CD4-positive, CD25-positive, alpha-beta regulatory T cell (primary cell): ENCODE results near the gene NCDN. TPM values are rescaled to one million over a fixed set of nuclear protein-coding genes. Genes with fewer than 3 reads are reported as not detected.

Experiments
- ATAC-seq, 2 donors: fragments of 150-1000 bp; cut with Tn5 transposase; one replicate each; pipeline ENCODE4 v1.10.0; 2021; ENCODE audit warnings: low read depth in 2 of 2, moderate number of reproducible peaks in 2 of 2, moderate library complexity in 1 of 2
- DNase-seq, 3 donors: peaks; one replicate each; pipeline versions ENCODE4 v3.0.0 to v3.0.0-alpha.2; 2012 to 2022; ENCODE audit warnings: mixed read lengths in 1 of 3
- H3K27ac ChIP-seq: one replicate; pipeline ENCODE4 v1.7.0; 2013; ENCODE audit warnings: mild to moderate bottlenecking, low read length; ENCODE audit not compliant: insufficient read depth, poor library complexity, severe bottlenecking
- H3K27me3 ChIP-seq: one replicate; pipeline ENCODE4 v1.7.0; 2013; ENCODE audit warnings: low read length; ENCODE audit not compliant: control insufficient read depth, insufficient read depth
- H3K36me3 ChIP-seq: one replicate; pipeline ENCODE4 v1.7.0; 2013; ENCODE audit warnings: mild to moderate bottlenecking, low read length, moderate library complexity; ENCODE audit not compliant: control insufficient read depth, insufficient read depth
- H3K4me1 ChIP-seq: 2 replicates; pipeline ENCODE4 v1.7.0; 2013; ENCODE audit warnings: mild to moderate bottlenecking, low read length; ENCODE audit not compliant: insufficient read depth, control insufficient read depth, poor library complexity, severe bottlenecking
- H3K4me3 ChIP-seq: one replicate; pipeline ENCODE4 v1.7.0; 2013; ENCODE audit warnings: low read depth, mild to moderate bottlenecking, low read length, moderate library complexity
- H3K9me3 ChIP-seq, 2 experiments: 1 replicate in 1 of 2; 2 replicates in 1 of 2; pipeline ENCODE4 v1.7.0; 2013; ENCODE audit warnings: low read length in 2 of 2, mild to moderate bottlenecking in 1 of 2, moderate library complexity in 1 of 2; ENCODE audit not compliant: control insufficient read depth in 2 of 2
- H3K27ac Mint-ChIP-seq, 3 donors: one replicate each; pipeline ENCODE4 v1.8.0; 2020 to 2022; ENCODE audit warnings: mild to moderate bottlenecking in 3 of 3, mixed read lengths in 3 of 3, moderate library complexity in 2 of 3
- H3K27me3 Mint-ChIP-seq: one replicate; pipeline ENCODE4 v1.8.0; 2022; ENCODE audit warnings: mild to moderate bottlenecking, mixed read lengths
- H3K36me3 Mint-ChIP-seq: one replicate; pipeline ENCODE4 v1.8.0; 2020; ENCODE audit warnings: mixed read lengths
- H3K4me1 Mint-ChIP-seq, 4 donors: one replicate each; pipeline ENCODE4 v1.8.0; 2020 to 2022; ENCODE audit warnings: mixed read lengths in 4 of 4, mild to moderate bottlenecking in 1 of 4
- H3K4me3 Mint-ChIP-seq, 4 donors: one replicate each; pipeline ENCODE4 v1.8.0; 2020 to 2022; ENCODE audit warnings: mild to moderate bottlenecking in 4 of 4, mixed read lengths in 4 of 4, moderate library complexity in 3 of 4
- H3K9me3 Mint-ChIP-seq, 7 donors: one replicate each; pipeline ENCODE4 v1.8.0; 2020 to 2022; ENCODE audit warnings: mixed read lengths in 7 of 7, mild to moderate bottlenecking in 3 of 7, moderate library complexity in 2 of 7
- polyA plus RNA-seq, 4 donors: library from polyadenylated mRNA; unstranded; fragments of 300-500 nt; fragmentation: Illumina TruSeq; gene quantifications; one replicate each; pipeline ENCODE4 v1.2.3, GENCODE V29; 2021
- total RNA-seq: library from RNA; stranded (reverse); gene quantifications from one replicate; pipeline ENCODE4 v1.2.3, GENCODE V29; 2022

The NCDN gene
- total and polyA plus RNA-seq, 5 donors from 2014 or later, result 5.5 to 28.7 (median 11.0) TPM

DNA sequence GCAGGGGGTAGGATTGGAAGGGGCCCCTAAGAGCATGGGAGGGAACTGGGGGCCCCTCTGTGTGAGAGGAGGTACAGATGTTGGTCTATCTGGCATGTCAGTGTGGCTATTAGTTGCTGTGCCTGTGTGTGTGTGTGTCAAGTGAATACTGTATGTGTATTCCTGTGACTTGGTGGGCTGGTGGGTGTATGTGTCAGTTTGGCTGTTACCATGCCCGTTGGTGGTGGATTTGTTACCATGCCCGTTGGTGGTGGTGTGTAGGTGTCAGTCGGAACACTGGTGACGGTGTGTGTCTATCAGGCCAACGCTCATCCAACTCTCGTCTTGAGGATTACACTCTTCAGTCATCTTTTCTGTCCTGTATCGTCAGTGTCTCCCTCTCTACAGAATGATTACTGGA is 38.1 kb downstream of the NCDN start:
- H3K27ac Mint-ChIP-seq, result no peak overlapping the region
- Histone ChIP-seq H3K4me1 (no peaks in the 10 kb centered on the region), H3K27me3 (no peaks in the 10 kb centered on the region), H3K9me3 (no peaks in the 10 kb centered on the region), H3K27ac (no peak overlapping the region), H3K36me3 (peaks cover 23% of the 10 kb centered on the region), H3K4me3 (no peak overlapping the region)
- no peaks in the 10 kb centered on the region for H3K9me3 Mint-ChIP-seq
- no peaks in the 10 kb centered on the region for H3K27me3 Mint-ChIP-seq
- DNase-seq, result no peak
- peaks cover 0 to 11% (median 5%) of the 10 kb centered on the region in 4 donors for H3K4me1 Mint-ChIP-seq
- H3K4me3 Mint-ChIP-seq, result no peak overlapping the region
- ATAC-seq, result no peak
- peaks cover 16% of the 10 kb centered on the region for H3K36me3 Mint-ChIP-seq

DNA sequence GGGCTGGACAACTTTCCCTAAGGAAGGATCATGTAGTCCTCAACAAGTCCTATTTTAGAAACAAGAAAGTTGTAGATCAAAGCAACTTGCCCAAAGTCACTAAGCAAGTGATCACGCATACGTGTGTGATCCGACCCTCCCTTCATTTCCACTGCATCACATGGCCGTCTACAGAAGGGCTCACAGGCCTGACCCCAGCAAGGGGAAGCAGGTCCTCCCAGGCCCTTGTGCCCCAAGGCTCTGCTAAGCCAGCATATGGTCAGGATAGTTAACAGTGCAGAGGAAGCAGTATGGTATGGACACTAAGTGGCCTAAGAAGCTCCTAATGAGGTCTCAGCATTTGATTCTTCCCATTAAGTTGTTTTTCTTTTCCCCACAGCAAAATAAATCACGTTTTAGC is 40.3 kb downstream of the NCDN start:
- ATAC-seq, result no peak
- Histone ChIP-seq H3K36me3 (peaks cover 32% of the 10 kb centered on the region), H3K9me3 (no peaks in the 10 kb centered on the region), H3K4me3 (no peak overlapping the region), H3K27me3 (no peaks in the 10 kb centered on the region), H3K27ac (no peak overlapping the region), H3K4me1 (no peaks in the 10 kb centered on the region)
- no peak overlapping the region for H3K4me3 Mint-ChIP-seq
- peaks cover 8% of the 10 kb centered on the region for H3K36me3 Mint-ChIP-seq
- peaks cover 0 to 11% (median 2%) of the 10 kb centered on the region in 4 donors for H3K4me1 Mint-ChIP-seq
- DNase-seq, result no peak
- H3K27ac Mint-ChIP-seq, result no peak overlapping the region
- no peaks in the 10 kb centered on the region for H3K9me3 Mint-ChIP-seq
- no peaks in the 10 kb centered on the region for H3K27me3 Mint-ChIP-seq

DNA sequence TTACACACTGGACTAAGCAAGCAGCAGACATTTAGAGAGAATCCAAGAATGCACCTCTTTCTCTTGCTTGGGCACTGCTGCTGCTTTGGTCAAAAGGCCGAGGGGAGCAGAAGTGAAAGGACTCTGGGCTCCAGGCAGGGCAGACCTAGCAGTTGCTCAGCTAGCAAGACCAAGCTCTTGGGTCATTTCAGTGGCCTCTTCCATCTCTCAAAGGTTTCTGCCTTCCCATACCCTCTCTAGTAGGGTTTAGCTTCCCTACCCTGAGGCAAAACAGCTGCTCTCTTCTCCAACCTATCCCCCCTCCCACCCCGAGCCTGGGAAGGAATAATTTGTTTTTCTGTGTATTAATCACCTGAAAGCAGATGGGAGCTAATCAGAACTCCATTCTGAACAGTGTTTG is 41.3 kb downstream of the NCDN start:
- Histone ChIP-seq H3K36me3 (peaks cover 42% of the 10 kb centered on the region), H3K27ac (no peak overlapping the region), H3K9me3 (no peaks in the 10 kb centered on the region), H3K4me3 (no peak overlapping the region), H3K27me3 (no peaks in the 10 kb centered on the region), H3K4me1 (no peaks in the 10 kb centered on the region)
- ATAC-seq, result no peak
- Mint-ChIP-seq H3K27ac (peak overlapping the region in 1 of 3 donors; percentile 69), H3K4me3 (no peak overlapping the region), H3K9me3 (no peaks in the 10 kb centered on the region), H3K36me3 (peaks cover 14% of the 10 kb centered on the region), H3K4me1 (peaks cover 0 to 7% (median 1%) of the 10 kb centered on the region in 4 donors), H3K27me3 (no peaks in the 10 kb centered on the region)
- DNase-seq, result no peak

DNA sequence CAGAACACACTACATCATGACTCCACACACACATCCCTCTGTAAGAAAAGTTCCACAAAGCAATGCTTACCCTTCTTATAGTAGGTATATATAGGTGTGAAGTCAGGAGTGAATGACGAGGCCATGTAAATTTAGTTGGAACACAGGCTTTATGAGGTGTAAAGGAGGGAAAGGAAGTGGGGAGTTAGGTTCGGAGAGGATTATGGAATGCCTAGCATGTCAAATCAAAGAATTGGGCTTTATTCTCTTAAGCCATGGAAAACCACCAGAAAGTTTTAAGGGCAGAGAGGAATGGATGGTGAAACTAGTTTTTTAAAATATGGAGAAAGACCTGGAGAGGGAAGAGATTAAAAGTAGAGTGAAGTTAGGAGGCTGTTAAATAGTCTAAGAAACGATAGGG is 41.8 kb downstream of the NCDN start:
- no peaks in the 10 kb centered on the region for H3K9me3 Mint-ChIP-seq
- H3K4me1 Mint-ChIP-seq, result peaks cover 0 to 6% (median 1%) of the 10 kb centered on the region in 4 donors
- H3K4me3 Mint-ChIP-seq, result no peak overlapping the region
- DNase-seq (no peak), ATAC-seq (no peak)
- H3K36me3 ChIP-seq, result peaks cover 47% of the 10 kb centered on the region
- H3K4me1 ChIP-seq, result no peaks in the 10 kb centered on the region
- H3K27ac ChIP-seq, result no peak overlapping the region
- no peaks in the 10 kb centered on the region for H3K9me3 ChIP-seq
- H3K36me3 Mint-ChIP-seq, result peaks cover 19% of the 10 kb centered on the region
- H3K27me3 ChIP-seq, result no peaks in the 10 kb centered on the region
- peak overlapping the region in 2 of 3 donors; percentile 21 to 69 for H3K27ac Mint-ChIP-seq
- no peaks in the 10 kb centered on the region for H3K27me3 Mint-ChIP-seq
- H3K4me3 ChIP-seq, result no peak overlapping the region

DNA sequence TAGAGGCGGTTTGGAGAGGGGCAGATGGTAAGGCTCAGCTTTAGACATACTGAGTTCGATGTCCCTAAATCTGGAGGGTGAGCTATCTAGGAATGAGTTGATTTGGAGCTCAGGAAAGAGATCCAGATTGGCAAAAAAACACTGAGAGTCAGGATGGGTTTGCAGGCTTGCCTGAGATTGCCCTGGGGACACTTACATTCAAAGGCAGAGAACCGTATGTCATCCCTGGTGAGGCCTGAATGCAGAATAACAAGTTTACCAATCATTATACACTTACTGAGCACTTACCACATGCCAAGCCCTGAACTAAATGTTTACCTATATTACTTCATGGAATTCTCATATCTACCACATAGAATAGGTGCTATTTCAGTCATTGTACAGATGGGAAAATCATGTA is 43.0 kb downstream of the NCDN start:
- H3K4me1 ChIP-seq, result no peaks in the 10 kb centered on the region
- Mint-ChIP-seq H3K9me3 (no peaks in the 10 kb centered on the region), H3K4me1 (peaks cover 0 to 6% (median 1%) of the 10 kb centered on the region in 4 donors), H3K4me3 (no peak overlapping the region), H3K36me3 (peaks cover 19% of the 10 kb centered on the region), H3K27me3 (no peaks in the 10 kb centered on the region), H3K27ac (peak overlapping the region in 1 of 3 donors; percentile 21)
- ATAC-seq (no peak), DNase-seq (no peak)
- peaks cover 58% of the 10 kb centered on the region for H3K36me3 ChIP-seq
- H3K27me3 ChIP-seq, result no peaks in the 10 kb centered on the region
- no peak overlapping the region for H3K27ac ChIP-seq
- H3K4me3 ChIP-seq, result no peak overlapping the region
- no peaks in the 10 kb centered on the region for H3K9me3 ChIP-seq

DNA sequence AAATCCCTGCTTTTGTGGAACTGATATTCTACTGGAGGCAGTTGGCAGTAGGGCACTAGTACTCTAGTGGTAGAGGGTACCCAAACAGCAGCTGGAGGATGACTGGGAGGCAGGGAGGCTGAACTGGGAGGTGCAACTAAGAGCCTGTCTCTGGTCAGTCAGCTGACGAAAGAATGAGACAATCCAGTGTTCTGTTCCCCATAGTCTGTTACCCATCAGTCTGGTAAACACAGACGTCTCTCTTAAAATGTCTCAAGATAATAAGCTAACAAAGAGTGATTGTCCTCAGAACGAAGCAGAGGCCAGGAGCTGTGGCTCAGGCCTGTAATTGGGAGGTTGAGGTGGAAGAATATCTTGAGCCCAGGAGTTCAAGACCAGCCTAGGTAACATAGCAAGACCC is 45.9 kb downstream of the NCDN start:
- DNase-seq, result no peak
- H3K4me3 ChIP-seq, result no peak overlapping the region
- Mint-ChIP-seq H3K4me1 (peaks cover 7 to 18% (median 15%) of the 10 kb centered on the region in 4 donors), H3K27me3 (no peaks in the 10 kb centered on the region), H3K4me3 (no peak overlapping the region), H3K27ac (peak overlapping the region in 1 of 3 donors; percentile 33), H3K36me3 (peaks cover 28% of the 10 kb centered on the region), H3K9me3 (no peaks in the 10 kb centered on the region)
- no peak overlapping the region for H3K27ac ChIP-seq
- H3K27me3 ChIP-seq, result no peaks in the 10 kb centered on the region
- no peaks in the 10 kb centered on the region for H3K4me1 ChIP-seq
- ATAC-seq, result no peak
- no peaks in the 10 kb centered on the region for H3K9me3 ChIP-seq
- H3K36me3 ChIP-seq, result peaks cover 73% of the 10 kb centered on the region

DNA sequence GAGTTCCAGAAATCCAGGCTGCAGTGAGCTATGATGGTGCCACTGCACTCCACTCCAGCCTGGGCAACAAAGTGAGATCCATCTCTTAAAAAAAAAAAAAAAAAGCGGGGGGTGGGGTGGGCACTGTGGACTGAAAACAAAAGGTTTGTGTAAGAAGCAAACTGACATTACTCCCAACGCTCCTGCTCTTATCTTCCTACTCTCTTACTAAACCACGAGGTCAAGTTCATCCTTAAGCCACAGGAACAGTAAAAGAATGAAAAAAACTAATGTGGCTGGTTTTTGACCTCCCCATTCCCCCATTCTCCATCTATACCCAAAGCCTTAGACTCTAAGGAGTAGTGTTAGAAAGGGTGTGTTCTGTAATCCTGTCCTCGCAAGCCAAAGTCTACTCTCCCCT is 46.3 kb downstream of the NCDN start:
- peaks cover 28% of the 10 kb centered on the region for H3K36me3 Mint-ChIP-seq
- peak overlapping the region in 1 of 3 donors; percentile 76 for H3K27ac Mint-ChIP-seq
- Histone ChIP-seq H3K4me1 (no peaks in the 10 kb centered on the region), H3K27ac (no peak overlapping the region), H3K4me3 (no peak overlapping the region), H3K36me3 (peaks cover 74% of the 10 kb centered on the region), H3K9me3 (no peaks in the 10 kb centered on the region), H3K27me3 (no peaks in the 10 kb centered on the region)
- no peaks in the 10 kb centered on the region for H3K9me3 Mint-ChIP-seq
- H3K4me3 Mint-ChIP-seq, result no peak overlapping the region
- no peak for DNase-seq
- no peaks in the 10 kb centered on the region for H3K27me3 Mint-ChIP-seq
- peaks cover 7 to 18% (median 15%) of the 10 kb centered on the region in 4 donors for H3K4me1 Mint-ChIP-seq
- ATAC-seq, result no peak

DNA sequence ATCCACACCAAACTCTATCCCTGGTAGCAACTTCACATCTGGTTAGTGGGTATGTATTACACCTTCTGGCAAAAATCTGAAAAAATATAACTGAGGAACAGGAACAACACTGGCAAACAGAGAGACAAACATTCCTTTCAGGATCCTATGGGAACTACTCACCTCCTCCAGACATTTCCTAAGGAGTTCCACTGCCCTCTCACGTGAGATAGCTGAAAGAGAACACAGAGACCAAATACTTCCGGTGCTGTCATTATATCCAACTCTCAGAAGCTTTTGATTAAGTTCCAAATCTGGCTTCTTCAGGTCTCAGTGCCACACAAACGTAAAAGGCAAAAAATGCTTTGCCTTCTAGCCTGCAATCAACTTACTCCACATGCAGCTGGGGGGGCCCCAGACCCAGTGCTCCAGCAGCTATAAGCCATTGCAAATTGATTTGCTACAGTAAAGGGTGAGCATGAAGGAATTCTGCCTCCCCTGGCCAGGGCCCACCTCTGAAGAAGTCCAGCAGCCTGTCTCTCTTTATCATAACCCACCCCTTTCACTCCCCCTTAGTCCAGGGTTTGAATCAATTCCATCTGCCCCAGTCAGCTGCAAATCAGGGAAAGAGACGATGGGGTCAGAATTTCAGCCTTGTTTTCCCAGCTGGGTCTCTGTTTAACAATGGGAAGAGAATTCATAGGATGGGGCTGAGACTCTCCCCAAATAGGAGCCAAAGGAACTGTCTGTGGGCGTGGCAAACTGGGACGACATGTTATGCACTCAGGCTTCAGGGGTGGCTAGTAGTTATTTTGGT is 47.7 kb downstream of the NCDN start:
- ATAC-seq (no peak), DNase-seq (no peak)
- H3K4me1 ChIP-seq, result no peaks in the 10 kb centered on the region
- H3K9me3 Mint-ChIP-seq, result no peaks in the 10 kb centered on the region
- H3K36me3 ChIP-seq, result peaks cover 70% of the 10 kb centered on the region
- no peak overlapping the region for H3K4me3 Mint-ChIP-seq
- no peak overlapping the region for H3K27ac ChIP-seq
- no peak overlapping the region for H3K4me3 ChIP-seq
- H3K36me3 Mint-ChIP-seq, result peaks cover 22% of the 10 kb centered on the region
- H3K27me3 ChIP-seq, result no peaks in the 10 kb centered on the region
- no peaks in the 10 kb centered on the region for H3K27me3 Mint-ChIP-seq
- peaks cover 7 to 16% (median 12%) of the 10 kb centered on the region in 4 donors for H3K4me1 Mint-ChIP-seq
- peak overlapping the region in 2 of 3 donors; percentile 22 to 73 for H3K27ac Mint-ChIP-seq
- H3K9me3 ChIP-seq, result no peaks in the 10 kb centered on the region
